ENCODE data around the gene SLC4A5.

SLC4A5 gene, protein sequence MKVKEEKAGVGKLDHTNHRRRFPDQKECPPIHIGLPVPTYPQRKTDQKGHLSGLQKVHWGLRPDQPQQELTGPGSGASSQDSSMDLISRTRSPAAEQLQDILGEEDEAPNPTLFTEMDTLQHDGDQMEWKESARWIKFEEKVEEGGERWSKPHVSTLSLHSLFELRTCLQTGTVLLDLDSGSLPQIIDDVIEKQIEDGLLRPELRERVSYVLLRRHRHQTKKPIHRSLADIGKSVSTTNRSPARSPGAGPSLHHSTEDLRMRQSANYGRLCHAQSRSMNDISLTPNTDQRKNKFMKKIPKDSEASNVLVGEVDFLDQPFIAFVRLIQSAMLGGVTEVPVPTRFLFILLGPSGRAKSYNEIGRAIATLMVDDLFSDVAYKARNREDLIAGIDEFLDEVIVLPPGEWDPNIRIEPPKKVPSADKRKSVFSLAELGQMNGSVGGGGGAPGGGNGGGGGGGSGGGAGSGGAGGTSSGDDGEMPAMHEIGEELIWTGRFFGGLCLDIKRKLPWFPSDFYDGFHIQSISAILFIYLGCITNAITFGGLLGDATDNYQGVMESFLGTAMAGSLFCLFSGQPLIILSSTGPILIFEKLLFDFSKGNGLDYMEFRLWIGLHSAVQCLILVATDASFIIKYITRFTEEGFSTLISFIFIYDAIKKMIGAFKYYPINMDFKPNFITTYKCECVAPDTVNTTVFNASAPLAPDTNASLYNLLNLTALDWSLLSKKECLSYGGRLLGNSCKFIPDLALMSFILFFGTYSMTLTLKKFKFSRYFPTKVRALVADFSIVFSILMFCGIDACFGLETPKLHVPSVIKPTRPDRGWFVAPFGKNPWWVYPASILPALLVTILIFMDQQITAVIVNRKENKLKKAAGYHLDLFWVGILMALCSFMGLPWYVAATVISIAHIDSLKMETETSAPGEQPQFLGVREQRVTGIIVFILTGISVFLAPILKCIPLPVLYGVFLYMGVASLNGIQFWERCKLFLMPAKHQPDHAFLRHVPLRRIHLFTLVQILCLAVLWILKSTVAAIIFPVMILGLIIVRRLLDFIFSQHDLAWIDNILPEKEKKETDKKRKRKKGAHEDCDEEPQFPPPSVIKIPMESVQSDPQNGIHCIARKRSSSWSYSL

GRCh38 chr2:74343316-74343715 lies at the start of gene SLC4A5:
Gene SLC4A5 (minus strand): TSS chr2:74343416. CDS start chr2:74315023, 28,393 bp downstream.
- in situ Hi-C loops (cut with MboI; ENCODE audit: low pct_unique_long_range_greater_than_20kb, low sequenced_read_pairs, unreplicated experiment), result no loop called here
- TF ChIP-seq CTCF (IDR thresholded peaks at IDR 0.05; ENCODE audit: extremely low read depth, insufficient read depth, missing control alignments), result no peak

GRCh38 chr2:74392449-74392743 lies 49.2 kb upstream of the SLC4A5 start:
- in situ Hi-C loops (cut with MboI; ENCODE audit: low pct_unique_long_range_greater_than_20kb, low sequenced_read_pairs, unreplicated experiment), result no loop called here
- no peak for DNase-seq (ENCODE audit: low spot score)
- TF ChIP-seq CTCF (IDR thresholded peaks at IDR 0.05; ENCODE audit: extremely low read depth, insufficient read depth, missing control alignments), result no peak

More at GRCh38 chr2:74343316-74343715, at the start of gene SLC4A5:
- DNase-seq (ENCODE audit: low spot score), result no peak

DNA sequence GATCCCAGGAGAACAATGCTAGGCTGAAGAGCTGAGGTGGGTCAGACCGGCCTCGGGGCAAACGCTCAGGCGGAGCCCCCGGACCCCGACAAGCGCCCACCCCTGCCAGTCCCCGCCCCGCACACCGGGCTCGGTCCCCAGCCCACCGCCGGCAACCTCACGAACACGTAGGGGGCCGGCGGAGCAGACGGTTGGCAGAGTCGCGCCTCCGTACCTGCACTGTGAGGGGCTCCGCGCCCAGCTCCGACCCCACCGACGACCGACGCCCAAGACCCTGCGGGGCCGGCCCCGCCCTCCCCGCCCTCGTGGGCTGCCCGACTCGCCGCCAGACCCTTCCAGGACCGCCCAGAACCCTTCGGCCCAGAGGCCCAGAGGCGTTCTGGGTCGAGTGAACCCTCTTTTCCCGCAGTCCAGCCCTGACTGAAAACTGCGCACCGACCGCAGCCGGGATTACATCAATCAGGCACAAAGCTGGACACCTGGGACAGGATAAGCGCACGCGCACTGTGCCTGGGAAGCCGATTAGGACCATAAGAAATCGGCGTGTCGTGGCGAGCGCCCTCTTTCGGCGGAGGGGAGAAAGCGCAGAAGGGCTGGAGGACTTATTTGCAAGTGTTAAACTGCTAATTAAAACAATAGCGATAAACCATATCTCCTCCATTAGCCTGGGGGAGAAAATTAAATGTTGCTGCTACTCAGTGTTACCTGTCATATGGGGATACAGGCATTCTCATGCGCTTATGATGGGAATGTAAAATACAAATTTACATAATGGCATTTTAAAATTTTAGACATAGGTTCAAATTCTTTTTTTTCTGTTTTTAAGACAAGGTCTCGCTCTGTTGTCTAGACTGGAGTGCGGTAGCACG lies 48.6 kb upstream of the SLC4A5 start:
- peak; percentile 96 for DNase-seq (ENCODE audit: low spot score)
- peak; percentile 94 for TF ChIP-seq CTCF (IDR thresholded peaks at IDR 0.05; ENCODE audit: extremely low read depth, insufficient read depth, missing control alignments)
- in situ Hi-C loops (cut with MboI; ENCODE audit: low pct_unique_long_range_greater_than_20kb, low sequenced_read_pairs, unreplicated experiment), result no loop called here

- TF ChIP-seq CTCF (IDR thresholded peaks at IDR 0.05; ENCODE audit: extremely low read depth, insufficient read depth, missing control alignments), result no peak
- in situ Hi-C loops (cut with MboI; ENCODE audit: low pct_unique_long_range_greater_than_20kb, low sequenced_read_pairs, unreplicated experiment), result no loop called here
- no peak for DNase-seq (ENCODE audit: low spot score)
These were observed 48.0 kb upstream of the SLC4A5 start for GRCh38 chr2:74391209-74391579.

- in situ Hi-C loops (cut with MboI; ENCODE audit: low pct_unique_long_range_greater_than_20kb, low sequenced_read_pairs, unreplicated experiment), result no loop called here
- no peak for TF ChIP-seq CTCF (IDR thresholded peaks at IDR 0.05; ENCODE audit: extremely low read depth, insufficient read depth, missing control alignments)
These were observed 47.4 kb upstream of the SLC4A5 start for GRCh38 chr2:74390606-74391005.

GRCh38 chr2:74387346-74387745 lies 44.1 kb upstream of the SLC4A5 start:
- no peak for DNase-seq (ENCODE audit: low spot score)
- in situ Hi-C loops (cut with MboI; ENCODE audit: low pct_unique_long_range_greater_than_20kb, low sequenced_read_pairs, unreplicated experiment), result no loop called here
- TF ChIP-seq CTCF (IDR thresholded peaks at IDR 0.05; ENCODE audit: extremely low read depth, insufficient read depth, missing control alignments), result no peak

More at GRCh38 chr2:74390606-74391005, 47.4 kb upstream of the SLC4A5 start:
- no peak for DNase-seq (ENCODE audit: low spot score)

Data from GM13977 (cell line).